Measurements from ENCODE around the gene MRPS30. TPM values are rescaled to one million over a fixed set of nuclear protein-coding genes. Genes with fewer than 3 reads are reported as not detected.

The MRPS30 gene
- total RNA-seq, 2 experiments from 2014 or later: 64.3 to 85.8 TPM

GRCh38 chr5:44828719-44829118, 20.0 kb downstream of the MRPS30 start:
- Histone ChIP-seq H3K79me2 (ENCODE audit: insufficient read depth, low read depth, low read length) (0 out of 2 replicates have a peak, but pooled peaks cover 4% of the 10 kb centered on the region), H3K9me3 (ENCODE audit: low read length) (no peaks in the 10 kb centered on the region), H3K9me2 (ENCODE audit: insufficient read depth, low read length) (no peaks in the 10 kb centered on the region), H3K4me1 (ENCODE audit: insufficient read depth, low read length, poor library complexity, severe bottlenecking) (no peaks in the 10 kb centered on the region), H3K4me3 (ENCODE audit: low read depth, low read length, poor library complexity, severe bottlenecking) (no peak overlapping the region), H3K27ac (ENCODE audit: low read depth, low read length, poor library complexity, severe bottlenecking) (no peak overlapping the region), H3K4me2 (ENCODE audit: low read length) (no peak overlapping the region), H4K20me1 (ENCODE audit: insufficient read depth, low read length) (no peaks in the 10 kb centered on the region; the same call in 1 of the 2 replicates), H3K36me3 (ENCODE audit: insufficient read depth, low read length) (peaks cover 47% of the 10 kb centered on the region), H2AFZ (ENCODE audit: low read length) (no peak overlapping the region)
- TF ChIP-seq CTCF (conservative IDR thresholded peaks at IDR 0.05; ENCODE audit: low read length): no peak
- CTCF ChIA-PET (ENCODE audit: unreplicated experiment): no interaction called here
- no TSS peak for BruUV-seq (replicated peaks)
- intact Hi-C loops (cut with micrococcal nuclease; ENCODE audit: unreplicated experiment): no loop called here
- POLR2A ChIA-PET: interaction anchor here (1.4 kb wide), 1 partner anchor 15 kb away, joined by 4 read pairs; no protein-coding TSS in a partner anchor
- DNase-seq (ENCODE audit: low spot score): no peak

- no peak for DNase-seq (ENCODE audit: low spot score)
- no peak overlapping the region for H2AFZ ChIP-seq (ENCODE audit: low read length)
- H3K4me1 ChIP-seq (ENCODE audit: insufficient read depth, low read length, poor library complexity, severe bottlenecking): no peaks in the 10 kb centered on the region
- H3K4me3 ChIP-seq (ENCODE audit: low read depth, low read length, poor library complexity, severe bottlenecking): no peak overlapping the region
- no peaks in the 10 kb centered on the region for H3K9me3 ChIP-seq (ENCODE audit: low read length)
- no peak overlapping the region for H3K4me2 ChIP-seq (ENCODE audit: low read length)
- 0 out of 2 replicates have a peak, but pooled peaks cover 4% of the 10 kb centered on the region for H3K79me2 ChIP-seq (ENCODE audit: insufficient read depth, low read depth, low read length)
- BruUV-seq (replicated peaks): no TSS peak
- H4K20me1 ChIP-seq (ENCODE audit: insufficient read depth, low read length): no peaks in the 10 kb centered on the region; the same call in 1 of the 2 replicates
- H3K9me2 ChIP-seq (ENCODE audit: insufficient read depth, low read length): no peaks in the 10 kb centered on the region
- intact Hi-C loops (cut with micrococcal nuclease; ENCODE audit: unreplicated experiment): no loop called here
- ChIA-PET POLR2A (interaction anchor here (0.6 to 1.4 kb wide), 4 partner anchors 8 to 29 kb away, joined by 3 to 5 read pairs (median 3); no protein-coding TSS in a partner anchor), CTCF (ENCODE audit: unreplicated experiment) (no interaction called here)
- no peak overlapping the region for H3K27ac ChIP-seq (ENCODE audit: low read depth, low read length, poor library complexity, severe bottlenecking)
- H3K36me3 ChIP-seq (ENCODE audit: insufficient read depth, low read length): peaks cover 39% of the 10 kb centered on the region
- no peak for TF ChIP-seq CTCF (conservative IDR thresholded peaks at IDR 0.05; ENCODE audit: low read length)
- TF ChIP-seq EZH2phosphoT487 (IDR thresholded peaks at IDR 0.05; ENCODE audit: borderline replicate concordance, low read depth, low read length): no peak
Measured at GRCh38 chr5:44830951-44831350, 22.2 kb downstream of the MRPS30 start.

GRCh38 chr5:44833249-44833648, 24.5 kb downstream of the MRPS30 start:
- Histone ChIP-seq H3K9me3 (ENCODE audit: low read length) (0 out of 2 replicates have a peak, but pooled peaks cover 7% of the 10 kb centered on the region), H3K9me2 (ENCODE audit: insufficient read depth, low read length) (no peaks in the 10 kb centered on the region), H3K4me2 (ENCODE audit: low read length) (no peak overlapping the region), H3K79me2 (ENCODE audit: insufficient read depth, low read depth, low read length) (no peaks in the 10 kb centered on the region), H4K20me1 (ENCODE audit: insufficient read depth, low read length) (no peaks in the 10 kb centered on the region), H2AFZ (ENCODE audit: low read length) (no peak overlapping the region), H3K4me3 (ENCODE audit: low read depth, low read length, poor library complexity, severe bottlenecking) (no peak overlapping the region), H3K4me1 (ENCODE audit: insufficient read depth, low read length, poor library complexity, severe bottlenecking) (no peaks in the 10 kb centered on the region), H3K27ac (ENCODE audit: low read depth, low read length, poor library complexity, severe bottlenecking) (no peak overlapping the region), H3K36me3 (ENCODE audit: insufficient read depth, low read length) (peaks cover 18% of the 10 kb centered on the region)
- DNase-seq (ENCODE audit: low spot score): no peak
- intact Hi-C loops (cut with micrococcal nuclease; ENCODE audit: unreplicated experiment): no loop called here
- POLR2A ChIA-PET: no interaction called here
- no TSS peak for BruUV-seq (replicated peaks)
- CTCF ChIA-PET (ENCODE audit: unreplicated experiment): no interaction called here
- no peak for TF ChIP-seq CTCF (conservative IDR thresholded peaks at IDR 0.05; ENCODE audit: low read length)
- no peak for TF ChIP-seq EZH2phosphoT487 (IDR thresholded peaks at IDR 0.05; ENCODE audit: borderline replicate concordance, low read depth, low read length)
